ENCODE measurements around the gene SFMBT1.

Gene SFMBT1

DNA sequence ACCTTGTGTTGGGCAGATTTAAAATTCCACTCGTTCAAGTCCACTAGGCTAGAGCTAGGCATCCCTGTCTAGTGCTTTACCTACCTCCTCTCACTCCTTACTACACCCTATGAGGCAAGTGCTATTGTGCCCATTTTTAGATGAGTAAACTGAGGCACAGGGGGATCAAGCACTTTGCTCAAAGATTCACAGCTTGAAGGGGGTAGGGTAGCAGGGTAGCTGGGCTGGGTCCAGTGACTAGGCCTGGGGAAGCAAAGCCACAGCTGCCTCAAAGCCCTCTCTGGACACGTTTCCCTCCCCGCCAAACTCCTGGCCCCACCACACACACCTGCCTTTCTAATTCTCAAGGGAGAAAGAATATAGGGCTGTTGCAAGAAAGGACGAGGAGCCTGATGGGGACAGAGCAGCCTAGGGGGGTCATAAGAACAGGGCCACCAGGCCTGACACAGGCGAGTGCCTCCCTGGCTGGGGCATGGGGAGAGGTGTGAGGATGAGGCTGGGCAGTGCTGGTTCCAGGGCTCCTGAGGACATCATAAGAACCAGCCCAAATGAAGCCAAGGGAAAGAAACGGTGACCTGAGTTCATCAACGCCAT, 34.8 kb upstream of the SFMBT1 start:
- POLR2A ChIA-PET: interaction anchor here (0.6 kb wide), 1 partner anchor 421 kb away, joined by 4 read pairs; no protein-coding TSS in a partner anchor

DNA sequence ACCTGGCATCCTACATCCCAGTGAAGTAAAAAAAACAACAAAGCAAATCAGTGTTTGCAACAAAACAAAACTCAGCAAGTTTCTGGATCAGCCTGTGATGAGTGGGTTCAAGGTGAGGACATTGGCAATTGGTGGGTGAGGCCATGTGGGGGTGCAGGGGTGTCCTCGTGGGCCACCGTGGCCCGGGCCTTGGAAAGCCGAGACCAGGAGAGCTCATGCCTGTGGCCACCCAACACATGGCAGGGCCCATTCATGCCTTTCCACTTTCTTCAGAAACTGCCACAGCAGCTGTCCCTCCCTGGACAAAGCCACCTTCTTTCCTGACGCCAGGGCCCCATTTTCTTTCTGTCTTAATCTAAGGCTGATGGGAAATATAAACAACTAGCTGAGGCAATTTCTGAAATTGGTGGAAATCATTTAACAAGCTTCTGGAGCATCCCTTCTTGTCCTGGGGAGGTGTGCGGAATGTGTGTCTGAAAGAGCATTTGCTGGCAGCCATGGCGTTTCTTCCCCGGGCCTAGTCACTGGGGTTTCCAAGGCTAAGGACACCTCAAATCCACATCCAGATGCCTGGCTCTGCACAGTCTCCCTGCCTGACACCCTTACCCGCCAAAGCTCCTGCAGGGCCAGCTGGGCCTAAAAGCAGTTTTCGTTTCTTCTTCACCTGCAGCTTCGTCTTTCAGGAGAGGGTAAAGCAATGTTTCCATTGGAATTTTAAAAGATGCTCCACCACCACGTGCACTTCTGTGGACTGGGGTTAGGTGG, 34.1 kb upstream of the SFMBT1 start:
- no peaks in the 10 kb centered on the region for H3K9me3 ChIP-seq (ENCODE audit: control insufficient read depth, insufficient read depth, low read depth, low read length)
- ChIA-PET POLR2A (interaction anchor here (0.6 kb wide), 1 partner anchor 422 kb away, joined by 4 read pairs; no protein-coding TSS in a partner anchor), CTCF (interaction anchor here (0.5 to 1.2 kb wide), 3 partner anchors 116 to 338 kb away, joined by 3 read pairs; no protein-coding TSS in a partner anchor)
- H3K4me3 ChIP-seq (ENCODE audit: low read depth, low read length): no peak overlapping the region
- TF ChIP-seq IKZF3 (tag by site-specific recombination; IDR thresholded peaks at IDR 0.05) (no peak), ZEB2 (tag by site-specific recombination; IDR thresholded peaks at IDR 0.05) (no peak), ZNF184 (tag by site-specific recombination; IDR thresholded peaks at IDR 0.05) (no peak), OVOL3 (tag by site-specific recombination; IDR thresholded peaks at IDR 0.05) (no peak), MYNN (tag by site-specific recombination; IDR thresholded peaks at IDR 0.05; ENCODE audit: borderline replicate concordance) (no peak), ZNF76 (tag by site-specific recombination; IDR thresholded peaks at IDR 0.05; ENCODE audit: borderline replicate concordance, low read depth) (no peak), SALL2 (tag by site-specific recombination; IDR thresholded peaks at IDR 0.05; ENCODE audit: borderline replicate concordance) (no peak), GLI4 (tag by site-specific recombination; IDR thresholded peaks at IDR 0.05) (no peak), ZNF155 (tag by site-specific recombination; IDR thresholded peaks at IDR 0.05) (no peak), ZBTB17 (tag by site-specific recombination; IDR thresholded peaks at IDR 0.05) (no peak), TCF7L2 (IDR thresholded peaks at IDR 0.05; ENCODE audit: borderline replicate concordance, low read depth, low read length) (no peak)
- TF ChIP-seq, protein P1, sequence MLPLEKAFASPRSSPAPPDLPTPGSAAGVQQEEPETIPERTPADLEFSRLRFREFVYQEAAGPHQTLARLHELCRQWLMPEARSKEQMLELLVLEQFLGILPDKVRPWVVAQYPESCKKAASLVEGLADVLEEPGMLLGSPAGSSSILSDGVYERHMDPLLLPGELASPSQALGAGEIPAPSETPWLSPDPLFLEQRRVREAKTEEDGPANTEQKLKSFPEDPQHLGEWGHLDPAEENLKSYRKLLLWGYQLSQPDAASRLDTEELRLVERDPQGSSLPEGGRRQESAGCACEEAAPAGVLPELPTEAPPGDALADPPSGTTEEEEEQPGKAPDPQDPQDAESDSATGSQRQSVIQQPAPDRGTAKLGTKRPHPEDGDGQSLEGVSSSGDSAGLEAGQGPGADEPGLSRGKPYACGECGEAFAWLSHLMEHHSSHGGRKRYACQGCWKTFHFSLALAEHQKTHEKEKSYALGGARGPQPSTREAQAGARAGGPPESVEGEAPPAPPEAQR (tag by site-specific recombination; IDR thresholded peaks at IDR 0.05): no peak
- no peaks in the 10 kb centered on the region for H3K4me1 ChIP-seq (ENCODE audit: control insufficient read depth, insufficient read depth, low read length)
- H3K36me3 ChIP-seq (ENCODE audit: control insufficient read depth in 2 of 2, insufficient read depth in 1 of 2, low read length in 2 of 2): no peaks in the 10 kb centered on the region
- H3K27ac ChIP-seq (ENCODE audit: extremely low read depth, low read depth, low read length): no peak overlapping the region

More for the DNA sequence above, 34.8 kb upstream of the SFMBT1 start:
- Histone ChIP-seq H3K9me3 (ENCODE audit: control insufficient read depth, insufficient read depth, low read depth, low read length) (no peaks in the 10 kb centered on the region), H3K4me1 (ENCODE audit: control insufficient read depth, insufficient read depth, low read length) (no peaks in the 10 kb centered on the region), H3K36me3 (ENCODE audit: control insufficient read depth in 2 of 2, insufficient read depth in 1 of 2, low read length in 2 of 2) (no peaks in the 10 kb centered on the region), H3K4me3 (ENCODE audit: low read depth, low read length) (no peak overlapping the region), H3K27ac (ENCODE audit: extremely low read depth, low read depth, low read length) (no peak overlapping the region)
- CTCF ChIA-PET: interaction anchor here (0.5 to 1.2 kb wide), 3 partner anchors 10 to 235 kb away, joined by 3 to 4 read pairs (median 3); no protein-coding TSS in a partner anchor
- no peak for TF ChIP-seq ZNF274 (IDR thresholded peaks at IDR 0.05; ENCODE audit: low read length)
- TF ChIP-seq ZNF274 (tag by site-specific recombination; IDR thresholded peaks at IDR 0.05; ENCODE audit: borderline replicate concordance): no peak
- TF ChIP-seq, protein P2, sequence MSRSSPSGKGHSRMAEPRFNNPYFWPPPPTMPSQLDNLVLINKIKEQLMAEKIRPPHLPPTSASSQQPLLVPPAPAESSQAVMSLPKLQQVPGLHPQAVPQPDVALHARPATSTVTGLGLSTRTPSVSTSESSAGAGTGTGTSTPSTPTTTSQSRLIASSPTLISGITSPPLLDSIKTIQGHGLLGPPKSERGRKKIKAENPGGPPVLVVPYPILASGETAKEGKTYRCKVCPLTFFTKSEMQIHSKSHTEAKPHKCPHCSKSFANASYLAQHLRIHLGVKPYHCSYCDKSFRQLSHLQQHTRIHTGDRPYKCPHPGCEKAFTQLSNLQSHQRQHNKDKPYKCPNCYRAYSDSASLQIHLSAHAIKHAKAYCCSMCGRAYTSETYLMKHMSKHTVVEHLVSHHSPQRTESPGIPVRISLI (tag by site-specific recombination; IDR thresholded peaks at IDR 0.05): no peak
- TF ChIP-seq, protein P3, sequence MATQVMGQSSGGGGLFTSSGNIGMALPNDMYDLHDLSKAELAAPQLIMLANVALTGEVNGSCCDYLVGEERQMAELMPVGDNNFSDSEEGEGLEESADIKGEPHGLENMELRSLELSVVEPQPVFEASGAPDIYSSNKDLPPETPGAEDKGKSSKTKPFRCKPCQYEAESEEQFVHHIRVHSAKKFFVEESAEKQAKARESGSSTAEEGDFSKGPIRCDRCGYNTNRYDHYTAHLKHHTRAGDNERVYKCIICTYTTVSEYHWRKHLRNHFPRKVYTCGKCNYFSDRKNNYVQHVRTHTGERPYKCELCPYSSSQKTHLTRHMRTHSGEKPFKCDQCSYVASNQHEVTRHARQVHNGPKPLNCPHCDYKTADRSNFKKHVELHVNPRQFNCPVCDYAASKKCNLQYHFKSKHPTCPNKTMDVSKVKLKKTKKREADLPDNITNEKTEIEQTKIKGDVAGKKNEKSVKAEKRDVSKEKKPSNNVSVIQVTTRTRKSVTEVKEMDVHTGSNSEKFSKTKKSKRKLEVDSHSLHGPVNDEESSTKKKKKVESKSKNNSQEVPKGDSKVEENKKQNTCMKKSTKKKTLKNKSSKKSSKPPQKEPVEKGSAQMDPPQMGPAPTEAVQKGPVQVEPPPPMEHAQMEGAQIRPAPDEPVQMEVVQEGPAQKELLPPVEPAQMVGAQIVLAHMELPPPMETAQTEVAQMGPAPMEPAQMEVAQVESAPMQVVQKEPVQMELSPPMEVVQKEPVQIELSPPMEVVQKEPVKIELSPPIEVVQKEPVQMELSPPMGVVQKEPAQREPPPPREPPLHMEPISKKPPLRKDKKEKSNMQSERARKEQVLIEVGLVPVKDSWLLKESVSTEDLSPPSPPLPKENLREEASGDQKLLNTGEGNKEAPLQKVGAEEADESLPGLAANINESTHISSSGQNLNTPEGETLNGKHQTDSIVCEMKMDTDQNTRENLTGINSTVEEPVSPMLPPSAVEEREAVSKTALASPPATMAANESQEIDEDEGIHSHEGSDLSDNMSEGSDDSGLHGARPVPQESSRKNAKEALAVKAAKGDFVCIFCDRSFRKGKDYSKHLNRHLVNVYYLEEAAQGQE (tag by site-specific recombination; IDR thresholded peaks at IDR 0.05): no peak
- peak; percentile 46; the same call in 1 of the 2 replicates for TF ChIP-seq ZBTB20 (tag by site-specific recombination; IDR thresholded peaks at IDR 0.05)

Data from HEK293 (cell line).